ENCODE data around the gene ABTB2. TPM values are rescaled to one million over a fixed set of nuclear protein-coding genes. Genes with fewer than 3 reads are reported as not detected.

Gene ABTB2
- polyA plus RNA-seq, 1 donor from 2014 or later = 0.68 TPM

DNA sequence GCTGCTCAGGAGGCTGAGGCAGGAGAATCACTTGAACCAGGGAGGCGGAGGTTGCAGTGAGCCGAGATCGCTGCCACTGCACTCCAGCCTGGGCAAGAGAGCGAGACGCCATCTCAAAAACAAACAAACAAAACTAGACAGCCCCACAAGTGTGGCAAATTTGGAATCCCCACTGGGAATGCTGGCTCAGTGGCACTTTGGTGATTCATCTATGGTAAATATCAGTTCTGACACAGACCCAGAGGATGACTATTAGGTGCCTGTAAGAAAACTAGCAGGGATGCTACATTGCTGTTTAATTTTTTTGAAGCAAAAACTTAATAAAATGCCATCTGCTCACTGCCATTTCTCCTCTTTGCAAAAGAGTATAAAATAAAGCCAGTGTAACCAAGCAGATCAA is 144.4 kb downstream of the ABTB2 start:
- Histone ChIP-seq H3K27ac (ENCODE audit: low read length) (no peak overlapping the region), H3K9me3 (ENCODE audit: low read length) (no peaks in the 10 kb centered on the region), H3K4me2 (ENCODE audit: low read length) (no peak overlapping the region), H3K79me2 (replicated peaks; ENCODE audit: insufficient read depth, low read length) (no peaks in the 10 kb centered on the region), H3F3A (ENCODE audit: insufficient read depth, low read length, poor library complexity, severe bottlenecking) (no peaks in the 10 kb centered on the region), H3K9ac (ENCODE audit: low read length) (no peak overlapping the region), H2AFZ (ENCODE audit: low read depth, low read length) (no peak overlapping the region), H4K20me1 (ENCODE audit: insufficient read depth) (no peaks in the 10 kb centered on the region), H3K36me3 (ENCODE audit: insufficient read depth, low read length) (no peaks in the 10 kb centered on the region), H3K9me2 (ENCODE audit: insufficient read depth, low read length) (no peaks in the 10 kb centered on the region), H3K27me3 (ENCODE audit: insufficient read depth, low read depth, low read length) (no peaks in the 10 kb centered on the region), H3K4me3 (ENCODE audit: low read length) (no peak overlapping the region)
- TF ChIP-seq, protein P1, sequence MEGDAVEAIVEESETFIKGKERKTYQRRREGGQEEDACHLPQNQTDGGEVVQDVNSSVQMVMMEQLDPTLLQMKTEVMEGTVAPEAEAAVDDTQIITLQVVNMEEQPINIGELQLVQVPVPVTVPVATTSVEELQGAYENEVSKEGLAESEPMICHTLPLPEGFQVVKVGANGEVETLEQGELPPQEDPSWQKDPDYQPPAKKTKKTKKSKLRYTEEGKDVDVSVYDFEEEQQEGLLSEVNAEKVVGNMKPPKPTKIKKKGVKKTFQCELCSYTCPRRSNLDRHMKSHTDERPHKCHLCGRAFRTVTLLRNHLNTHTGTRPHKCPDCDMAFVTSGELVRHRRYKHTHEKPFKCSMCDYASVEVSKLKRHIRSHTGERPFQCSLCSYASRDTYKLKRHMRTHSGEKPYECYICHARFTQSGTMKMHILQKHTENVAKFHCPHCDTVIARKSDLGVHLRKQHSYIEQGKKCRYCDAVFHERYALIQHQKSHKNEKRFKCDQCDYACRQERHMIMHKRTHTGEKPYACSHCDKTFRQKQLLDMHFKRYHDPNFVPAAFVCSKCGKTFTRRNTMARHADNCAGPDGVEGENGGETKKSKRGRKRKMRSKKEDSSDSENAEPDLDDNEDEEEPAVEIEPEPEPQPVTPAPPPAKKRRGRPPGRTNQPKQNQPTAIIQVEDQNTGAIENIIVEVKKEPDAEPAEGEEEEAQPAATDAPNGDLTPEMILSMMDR (IDR thresholded peaks at IDR 0.05; ENCODE audit: poor library complexity, severe bottlenecking) = no peak
- TF ChIP-seq EP300 (conservative IDR thresholded peaks at IDR 0.05; ENCODE audit: poor library complexity, severe bottlenecking) (no peak), TAF1 (IDR thresholded peaks at IDR 0.05; ENCODE audit: low read depth) (no peak), RAD21 (conservative IDR thresholded peaks at IDR 0.05) (no peak), SMC3 (conservative IDR thresholded peaks at IDR 0.05; ENCODE audit: poor library complexity) (no peak), EZH2 (IDR thresholded peaks at IDR 0.05; ENCODE audit: borderline replicate concordance, insufficient read depth, low read length, poor library complexity, severe bottlenecking) (no peak)

DNA sequence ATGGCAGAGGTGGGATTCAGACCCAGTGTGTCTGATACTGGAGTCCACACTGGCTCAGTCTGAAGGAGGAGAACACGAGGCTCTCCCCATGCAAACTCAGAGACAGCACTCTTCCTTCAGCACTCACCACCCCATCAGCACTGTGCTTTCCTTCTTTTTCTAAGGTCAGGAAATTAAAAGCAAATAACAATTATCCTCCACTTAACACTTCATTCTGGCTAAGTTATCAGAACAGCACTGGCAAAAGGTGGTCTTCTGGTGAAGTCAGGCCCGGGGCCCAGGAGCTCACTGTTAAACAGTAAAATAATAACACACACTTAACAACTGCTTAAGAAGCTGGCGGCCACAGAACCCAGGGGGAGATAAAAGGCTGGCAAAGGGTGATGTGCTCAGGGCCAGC is 145.2 kb downstream of the ABTB2 start:
- Histone ChIP-seq H3K9ac (ENCODE audit: low read length) (no peak overlapping the region), H3K79me2 (replicated peaks; ENCODE audit: insufficient read depth, low read length) (no peaks in the 10 kb centered on the region), H4K20me1 (ENCODE audit: insufficient read depth) (no peaks in the 10 kb centered on the region), H3K4me2 (ENCODE audit: low read length) (no peak overlapping the region), H3F3A (ENCODE audit: insufficient read depth, low read length, poor library complexity, severe bottlenecking) (no peaks in the 10 kb centered on the region), H2AFZ (ENCODE audit: low read depth, low read length) (no peak overlapping the region), H3K27me3 (ENCODE audit: insufficient read depth, low read depth, low read length) (no peaks in the 10 kb centered on the region), H3K9me3 (ENCODE audit: low read length) (no peaks in the 10 kb centered on the region), H3K36me3 (ENCODE audit: insufficient read depth, low read length) (no peaks in the 10 kb centered on the region), H3K27ac (ENCODE audit: low read length) (no peak overlapping the region), H3K9me2 (ENCODE audit: insufficient read depth, low read length) (no peaks in the 10 kb centered on the region), H3K4me3 (ENCODE audit: low read length) (no peak overlapping the region)
- TF ChIP-seq, protein P2, sequence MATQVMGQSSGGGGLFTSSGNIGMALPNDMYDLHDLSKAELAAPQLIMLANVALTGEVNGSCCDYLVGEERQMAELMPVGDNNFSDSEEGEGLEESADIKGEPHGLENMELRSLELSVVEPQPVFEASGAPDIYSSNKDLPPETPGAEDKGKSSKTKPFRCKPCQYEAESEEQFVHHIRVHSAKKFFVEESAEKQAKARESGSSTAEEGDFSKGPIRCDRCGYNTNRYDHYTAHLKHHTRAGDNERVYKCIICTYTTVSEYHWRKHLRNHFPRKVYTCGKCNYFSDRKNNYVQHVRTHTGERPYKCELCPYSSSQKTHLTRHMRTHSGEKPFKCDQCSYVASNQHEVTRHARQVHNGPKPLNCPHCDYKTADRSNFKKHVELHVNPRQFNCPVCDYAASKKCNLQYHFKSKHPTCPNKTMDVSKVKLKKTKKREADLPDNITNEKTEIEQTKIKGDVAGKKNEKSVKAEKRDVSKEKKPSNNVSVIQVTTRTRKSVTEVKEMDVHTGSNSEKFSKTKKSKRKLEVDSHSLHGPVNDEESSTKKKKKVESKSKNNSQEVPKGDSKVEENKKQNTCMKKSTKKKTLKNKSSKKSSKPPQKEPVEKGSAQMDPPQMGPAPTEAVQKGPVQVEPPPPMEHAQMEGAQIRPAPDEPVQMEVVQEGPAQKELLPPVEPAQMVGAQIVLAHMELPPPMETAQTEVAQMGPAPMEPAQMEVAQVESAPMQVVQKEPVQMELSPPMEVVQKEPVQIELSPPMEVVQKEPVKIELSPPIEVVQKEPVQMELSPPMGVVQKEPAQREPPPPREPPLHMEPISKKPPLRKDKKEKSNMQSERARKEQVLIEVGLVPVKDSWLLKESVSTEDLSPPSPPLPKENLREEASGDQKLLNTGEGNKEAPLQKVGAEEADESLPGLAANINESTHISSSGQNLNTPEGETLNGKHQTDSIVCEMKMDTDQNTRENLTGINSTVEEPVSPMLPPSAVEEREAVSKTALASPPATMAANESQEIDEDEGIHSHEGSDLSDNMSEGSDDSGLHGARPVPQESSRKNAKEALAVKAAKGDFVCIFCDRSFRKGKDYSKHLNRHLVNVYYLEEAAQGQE (IDR thresholded peaks at IDR 0.05; ENCODE audit: borderline replicate concordance) = no peak
- no peak for TF ChIP-seq TAF1 (IDR thresholded peaks at IDR 0.05; ENCODE audit: low read depth)
- no peak for TF ChIP-seq EZH2 (IDR thresholded peaks at IDR 0.05; ENCODE audit: borderline replicate concordance, insufficient read depth, low read length, poor library complexity, severe bottlenecking)
- TF ChIP-seq, protein P1 (IDR thresholded peaks at IDR 0.05; ENCODE audit: poor library complexity, severe bottlenecking) = no peak
- no peak for TF ChIP-seq MXI1 (conservative IDR thresholded peaks at IDR 0.05; ENCODE audit: poor library complexity, severe bottlenecking)
- TF ChIP-seq SMC3 (conservative IDR thresholded peaks at IDR 0.05; ENCODE audit: poor library complexity) = no peak
- TF ChIP-seq POLR2AphosphoS5 (IDR thresholded peaks at IDR 0.05) = no peak
- no peak for TF ChIP-seq EP300 (conservative IDR thresholded peaks at IDR 0.05; ENCODE audit: poor library complexity, severe bottlenecking)

Data from neural cell (in vitro differentiated cells).